NCI-H2107 treated with DMSO at 0.1 percent for 48 hours (cell line): ENCODE results near the gene AGAP2.
"Not testable (repeated sequence)": the region's sequence is repeated elsewhere in the genome, so short reads cannot be mapped to it uniquely, and the experiment has no call there.

ENCODE experiments used
- DNase-seq: peaks from one replicate; lab custom pipeline; 2025; ENCODE audit not compliant: unreplicated experiment; lab: John Stamatoyannopoulos, UW

AGAP2 gene

GRCh38 chr12:57738661-57739237 is at the start of gene AGAP2:
Gene AGAP2, minus strand, starts transcription at chr12:57738742. Its CDS starts 496 bp downstream, at chr12:57738246.
- no peak for DNase-seq

GRCh38 chr12:57783861-57784260 is 45.3 kb upstream of the AGAP2 start:
- DNase-seq = no peak

GRCh38 chr12:57783466-57783801 is 44.9 kb upstream of the AGAP2 start:
- DNase-seq = no peak

GRCh38 chr12:57782608-57783465 is 44.3 kb upstream of the AGAP2 start, which contains the start of gene TSFM:
Gene TSFM, plus strand, starts transcription at chr12:57782787. Its CDS starts 15 bp downstream, at chr12:57782802.
- DNase-seq = peak; percentile 80

- no peak for DNase-seq
Observed at GRCh38 chr12:57782243-57782607, 43.7 kb upstream of the AGAP2 start.

GRCh38 chr12:57781801-57782200 is 43.3 kb upstream of the AGAP2 start:
- DNase-seq = no peak

- DNase-seq = no peak
Observed at GRCh38 chr12:57781244-57781643, 42.7 kb upstream of the AGAP2 start.

- DNase-seq = no peak
Observed at GRCh38 chr12:57780284-57780897, 41.8 kb upstream of the AGAP2 start.

- DNase-seq = no peak
Observed at GRCh38 chr12:57779736-57780135, 41.2 kb upstream of the AGAP2 start.

GRCh38 chr12:57777911-57778310 is 39.4 kb upstream of the AGAP2 start:
- DNase-seq = no peak

GRCh38 chr12:57777367-57777766 is 38.8 kb upstream of the AGAP2 start:
- DNase-seq = no peak

- DNase-seq = no peak
Observed at GRCh38 chr12:57776247-57776587, 37.7 kb upstream of the AGAP2 start.

- DNase-seq = no peak
Observed at GRCh38 chr12:57775563-57776246, 37.2 kb upstream of the AGAP2 start.

GRCh38 chr12:57775044-57775443 is 36.5 kb upstream of the AGAP2 start:
- no peak for DNase-seq

GRCh38 chr12:57774634-57775033 is 36.1 kb upstream of the AGAP2 start:
- DNase-seq = not testable (repeated sequence)

GRCh38 chr12:57772429-57773322 is 34.1 kb upstream of the AGAP2 start, which contains the start of gene EEF1AKMT3:
Gene EEF1AKMT3, plus strand, starts transcription at chr12:57772614. Its CDS starts 111 bp downstream, at chr12:57772725.
- no peak for DNase-seq

- DNase-seq = peak; percentile 91
Observed at GRCh38 chr12:57771873-57772428, 33.4 kb upstream of the AGAP2 start, which contains the start of gene METTL1. Gene METTL1, minus strand, starts transcription at chr12:57772105. Its CDS starts 22 bp downstream, at chr12:57772083.

GRCh38 chr12:57771236-57771872 is 32.8 kb upstream of the AGAP2 start:
- DNase-seq = peak; percentile 91

GRCh38 chr12:57770734-57771133 is 32.2 kb upstream of the AGAP2 start:
- DNase-seq = no peak

- DNase-seq = no peak
Observed at GRCh38 chr12:57769594-57769993, 31.1 kb upstream of the AGAP2 start.
